Liver (tissue), 9 donors: ENCODE measurements around the gene IER5. TPM values are rescaled to one million over a fixed set of nuclear protein-coding genes. Genes with fewer than 3 reads are reported as not detected.

Source experiments
- DNase-seq: peaks from one replicate; pipeline ENCODE4 v3.0.0-alpha.2; 2017; ENCODE audit warnings: low spot score
- H3K27ac ChIP-seq, 2 donors: one replicate each; pipeline ENCODE4 v1.7.0; 2013; ENCODE audit warnings: inconsistent platforms in 2 of 2, low read length in 2 of 2, control low read depth in 1 of 2, low read depth in 1 of 2, mild to moderate bottlenecking in 1 of 2
- H3K27me3 ChIP-seq, 4 donors: one replicate each; pipeline versions ENCODE4 v1.6.1 to v1.7.0; 2013; ENCODE audit warnings: low read length in 3 of 4, inconsistent platforms in 1 of 4, mild to moderate bottlenecking in 1 of 4, moderate library complexity in 1 of 4; ENCODE audit not compliant: control insufficient read depth in 4 of 4, insufficient read depth in 4 of 4
- H3K36me3 ChIP-seq, 4 donors: one replicate each; pipeline versions ENCODE4 v1.6.1 to v1.7.0; 2013; ENCODE audit warnings: low read length in 3 of 4, mild to moderate bottlenecking in 3 of 4, low read depth in 1 of 4, moderate library complexity in 1 of 4; ENCODE audit not compliant: control insufficient read depth in 4 of 4, insufficient read depth in 3 of 4
- H3K4me1 ChIP-seq, 4 donors: one replicate each; pipeline versions ENCODE4 v1.6.1 to v1.7.0; 2013; ENCODE audit warnings: low read length in 3 of 4, mild to moderate bottlenecking in 3 of 4, moderate library complexity in 1 of 4; ENCODE audit not compliant: control insufficient read depth in 4 of 4, insufficient read depth in 4 of 4
- H3K4me3 ChIP-seq, 3 donors: one replicate each; pipeline versions ENCODE4 v1.6.1 to v1.7.0; 2013; ENCODE audit warnings: low read length in 3 of 3, control low read depth in 1 of 3, low read depth in 1 of 3, mild to moderate bottlenecking in 1 of 3
- H3K9ac ChIP-seq, 2 donors: one replicate each; pipeline ENCODE4 v1.7.0; 2013; ENCODE audit warnings: low read length in 2 of 2, mild to moderate bottlenecking in 2 of 2, moderate library complexity in 2 of 2, control low read depth in 1 of 2, low read depth in 1 of 2
- H3K9me3 ChIP-seq, 4 donors: one replicate each; pipeline versions ENCODE4 v1.6.1 to v1.7.0; 2013; ENCODE audit warnings: low read length in 3 of 4; ENCODE audit not compliant: control insufficient read depth in 4 of 4
- ATF3 ChIP-seq: IDR thresholded peaks from 2 replicates; pipeline ENCODE4 v1.6.1; 2016; ENCODE audit warnings: antibody characterized with exemption
- EGR1 ChIP-seq, 2 donors: IDR thresholded peaks; 2 replicates each; pipeline ENCODE4 v1.6.1; 2016 to 2018; ENCODE audit warnings: antibody characterized with exemption in 2 of 2, low read depth in 2 of 2
- FOXA1 ChIP-seq: IDR thresholded peaks from 2 replicates; pipeline ENCODE4 v1.6.1; 2016; ENCODE audit warnings: antibody characterized with exemption
- FOXA2 ChIP-seq: IDR thresholded peaks from 2 replicates; pipeline ENCODE4 v1.6.1; 2016; ENCODE audit warnings: antibody characterized with exemption
- GABPA ChIP-seq, 2 donors: IDR thresholded peaks in 1 of 2; conservative IDR thresholded peaks in 1 of 2; 2 replicates each; pipeline ENCODE4 v1.6.1; 2016; ENCODE audit warnings: antibody characterized with exemption in 2 of 2, mild to moderate bottlenecking in 1 of 2, moderate library complexity in 1 of 2
- HNF4A ChIP-seq, 2 donors: conservative IDR thresholded peaks; 2 replicates each; pipeline ENCODE4 v1.6.1; 2016; ENCODE audit warnings: antibody characterized with exemption in 2 of 2, mild to moderate bottlenecking in 2 of 2
- HNF4G ChIP-seq: IDR thresholded peaks from 2 replicates; pipeline ENCODE4 v1.6.1; 2016; ENCODE audit warnings: antibody characterized with exemption
- JUND ChIP-seq, 2 donors: IDR thresholded peaks; 2 replicates each; pipeline ENCODE4 v1.6.1; 2016; ENCODE audit warnings: antibody characterized with exemption in 2 of 2
- NR2F2 ChIP-seq: IDR thresholded peaks from 2 replicates; pipeline ENCODE4 v1.6.1; 2016; ENCODE audit warnings: antibody characterized with exemption
- RAD21 ChIP-seq, 2 donors: IDR thresholded peaks; 2 replicates each; pipeline ENCODE4 v1.6.1; 2016; ENCODE audit warnings: antibody characterized with exemption in 2 of 2, mild to moderate bottlenecking in 2 of 2
- RXRA ChIP-seq, 2 donors: IDR thresholded peaks; 2 replicates each; pipeline ENCODE4 v1.6.1; 2017 to 2018; ENCODE audit warnings: antibody characterized with exemption in 2 of 2, mild to moderate bottlenecking in 1 of 2
- SP1 ChIP-seq: IDR thresholded peaks from 2 replicates; pipeline ENCODE4 v1.6.1; 2018; ENCODE audit warnings: antibody characterized with exemption, mild to moderate bottlenecking
- TAF1 ChIP-seq: conservative IDR thresholded peaks from 2 replicates; pipeline ENCODE4 v1.6.1; 2016; ENCODE audit warnings: antibody characterized with exemption, mild to moderate bottlenecking
- YY1 ChIP-seq: IDR thresholded peaks from 2 replicates; pipeline ENCODE4 v1.6.1; 2016; ENCODE audit warnings: antibody characterized with exemption, mild to moderate bottlenecking
- WGBS: extraction: QIAGEN DNeasy Blood & Tissue Kit; methylation state at CpG from one replicate; pipeline ENCODE4 v1.1.7; 2013; 5-methylcytosine and 5-hydroxymethylcytosine counted together
- polyA plus RNA-seq, 2 donors: library from polyadenylated mRNA; stranded (reverse) in 1 of 2; unstranded in 1 of 2; fragments of 200-250 nt in 1 of 2; fragments of >200 nt in 1 of 2; fragmentation: Nextera tagmentation in 1 of 2; extraction: Ambion mirVana in 1 of 2; gene quantifications; one replicate each; pipeline versions ENCODE4 v1.2.1 to v1.2.3, GENCODE V29; 2013 to 2015
- total RNA-seq, 2 donors: library from RNA; depleted of rRNA; stranded (reverse); fragments of >200 nt; gene quantifications; one replicate each; pipeline ENCODE4 v1.2.3, GENCODE V29; 2014
- TF ChIP-seq, protein P1 (sequence below): fragments of 150-350 bp; IDR thresholded peaks from 2 replicates; pipeline ENCODE4 v1.5.1; 2017; ENCODE audit warnings: improper control_type of control experiment, low read depth, low read length; ENCODE audit not compliant: missing input control
- TF ChIP-seq, protein P2 (sequence below): IDR thresholded peaks from 2 replicates; pipeline ENCODE4 v1.6.1; 2016; ENCODE audit warnings: antibody characterized with exemption
- TF ChIP-seq, protein P3 (sequence below): IDR thresholded peaks from 2 replicates; pipeline ENCODE4 v1.6.1; 2016; ENCODE audit warnings: antibody characterized with exemption, mild to moderate bottlenecking
- TF ChIP-seq, protein P4 (sequence below): IDR thresholded peaks from 2 replicates; pipeline ENCODE4 v1.6.1; 2016; ENCODE audit warnings: antibody characterized with exemption
- donor health status: healthy.
- donor health status: healthy.
- donor health status: healthy.
- donor health status: healthy.
- donor health status: healthy.

The IER5 gene
- total and polyA plus RNA-seq, 4 donors = 0.56 to 8.4 (median 2.4) TPM

DNA sequence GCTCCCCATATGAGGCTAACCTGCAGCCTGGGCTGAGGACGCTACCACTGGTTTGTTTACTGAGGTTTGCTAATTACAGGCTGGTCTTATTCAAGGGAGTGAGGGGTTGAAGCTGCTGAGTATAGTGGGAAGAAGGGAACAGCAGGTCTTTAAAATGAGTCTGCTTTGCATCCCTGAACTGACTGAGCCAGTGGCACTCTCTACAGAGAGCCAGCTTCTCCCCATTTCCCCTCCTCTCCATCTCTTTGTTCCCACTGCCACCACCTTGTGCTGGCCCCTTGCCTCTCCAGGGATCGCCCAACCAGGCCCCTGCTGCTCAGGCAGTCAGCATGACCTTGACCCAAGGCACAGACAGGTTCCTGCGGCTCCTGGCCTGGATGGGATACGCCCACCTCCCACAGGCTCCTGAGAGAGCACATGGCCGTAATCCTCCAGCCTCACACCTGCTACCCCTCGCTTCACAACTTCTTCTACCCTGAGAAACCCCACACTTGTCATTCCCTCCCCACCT lies 45.0 kb downstream of the IER5 start:
- Histone ChIP-seq H3K4me1 (peaks cover 0 to 14% (median 3%) of the 10 kb centered on the region in 4 donors), H3K27me3 (no peaks in the 10 kb centered on the region), H3K36me3 (no peaks in the 10 kb centered on the region), H3K9ac (no peak overlapping the region), H3K9me3 (no peaks in the 10 kb centered on the region), H3K4me3 (no peak overlapping the region), H3K27ac (no peak overlapping the region)
- 91% methylated on average over 6 of the region's 6 CpGs for WGBS
- no peak for DNase-seq
- TF ChIP-seq FOXA1 (no peak), YY1 (no peak), NR2F2 (no peak), HNF4G (no peak), HNF4A (conservative IDR thresholded peaks at IDR 0.05) (no peak), TAF1 (no peak), SP1 (no peak), JUND (IDR thresholded peaks at IDR 0.05) (no peak), RAD21 (IDR thresholded peaks at IDR 0.05) (no peak), ATF3 (no peak), FOXA2 (no peak), RXRA (IDR thresholded peaks at IDR 0.05) (no peak), EGR1 (IDR thresholded peaks at IDR 0.05; ENCODE audit: low read depth in 2 of 2) (no peak), GABPA (IDR thresholded peaks at IDR 0.05 in 1 of 2, conservative IDR thresholded peaks at IDR 0.05 in 1 of 2) (no peak)
- TF ChIP-seq, protein P1, sequence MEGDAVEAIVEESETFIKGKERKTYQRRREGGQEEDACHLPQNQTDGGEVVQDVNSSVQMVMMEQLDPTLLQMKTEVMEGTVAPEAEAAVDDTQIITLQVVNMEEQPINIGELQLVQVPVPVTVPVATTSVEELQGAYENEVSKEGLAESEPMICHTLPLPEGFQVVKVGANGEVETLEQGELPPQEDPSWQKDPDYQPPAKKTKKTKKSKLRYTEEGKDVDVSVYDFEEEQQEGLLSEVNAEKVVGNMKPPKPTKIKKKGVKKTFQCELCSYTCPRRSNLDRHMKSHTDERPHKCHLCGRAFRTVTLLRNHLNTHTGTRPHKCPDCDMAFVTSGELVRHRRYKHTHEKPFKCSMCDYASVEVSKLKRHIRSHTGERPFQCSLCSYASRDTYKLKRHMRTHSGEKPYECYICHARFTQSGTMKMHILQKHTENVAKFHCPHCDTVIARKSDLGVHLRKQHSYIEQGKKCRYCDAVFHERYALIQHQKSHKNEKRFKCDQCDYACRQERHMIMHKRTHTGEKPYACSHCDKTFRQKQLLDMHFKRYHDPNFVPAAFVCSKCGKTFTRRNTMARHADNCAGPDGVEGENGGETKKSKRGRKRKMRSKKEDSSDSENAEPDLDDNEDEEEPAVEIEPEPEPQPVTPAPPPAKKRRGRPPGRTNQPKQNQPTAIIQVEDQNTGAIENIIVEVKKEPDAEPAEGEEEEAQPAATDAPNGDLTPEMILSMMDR = no peak
- TF ChIP-seq, protein P2, sequence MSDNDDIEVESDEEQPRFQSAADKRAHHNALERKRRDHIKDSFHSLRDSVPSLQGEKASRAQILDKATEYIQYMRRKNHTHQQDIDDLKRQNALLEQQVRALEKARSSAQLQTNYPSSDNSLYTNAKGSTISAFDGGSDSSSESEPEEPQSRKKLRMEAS = no peak
- TF ChIP-seq, protein P3, sequence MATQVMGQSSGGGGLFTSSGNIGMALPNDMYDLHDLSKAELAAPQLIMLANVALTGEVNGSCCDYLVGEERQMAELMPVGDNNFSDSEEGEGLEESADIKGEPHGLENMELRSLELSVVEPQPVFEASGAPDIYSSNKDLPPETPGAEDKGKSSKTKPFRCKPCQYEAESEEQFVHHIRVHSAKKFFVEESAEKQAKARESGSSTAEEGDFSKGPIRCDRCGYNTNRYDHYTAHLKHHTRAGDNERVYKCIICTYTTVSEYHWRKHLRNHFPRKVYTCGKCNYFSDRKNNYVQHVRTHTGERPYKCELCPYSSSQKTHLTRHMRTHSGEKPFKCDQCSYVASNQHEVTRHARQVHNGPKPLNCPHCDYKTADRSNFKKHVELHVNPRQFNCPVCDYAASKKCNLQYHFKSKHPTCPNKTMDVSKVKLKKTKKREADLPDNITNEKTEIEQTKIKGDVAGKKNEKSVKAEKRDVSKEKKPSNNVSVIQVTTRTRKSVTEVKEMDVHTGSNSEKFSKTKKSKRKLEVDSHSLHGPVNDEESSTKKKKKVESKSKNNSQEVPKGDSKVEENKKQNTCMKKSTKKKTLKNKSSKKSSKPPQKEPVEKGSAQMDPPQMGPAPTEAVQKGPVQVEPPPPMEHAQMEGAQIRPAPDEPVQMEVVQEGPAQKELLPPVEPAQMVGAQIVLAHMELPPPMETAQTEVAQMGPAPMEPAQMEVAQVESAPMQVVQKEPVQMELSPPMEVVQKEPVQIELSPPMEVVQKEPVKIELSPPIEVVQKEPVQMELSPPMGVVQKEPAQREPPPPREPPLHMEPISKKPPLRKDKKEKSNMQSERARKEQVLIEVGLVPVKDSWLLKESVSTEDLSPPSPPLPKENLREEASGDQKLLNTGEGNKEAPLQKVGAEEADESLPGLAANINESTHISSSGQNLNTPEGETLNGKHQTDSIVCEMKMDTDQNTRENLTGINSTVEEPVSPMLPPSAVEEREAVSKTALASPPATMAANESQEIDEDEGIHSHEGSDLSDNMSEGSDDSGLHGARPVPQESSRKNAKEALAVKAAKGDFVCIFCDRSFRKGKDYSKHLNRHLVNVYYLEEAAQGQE = no peak
- TF ChIP-seq, protein P4, sequence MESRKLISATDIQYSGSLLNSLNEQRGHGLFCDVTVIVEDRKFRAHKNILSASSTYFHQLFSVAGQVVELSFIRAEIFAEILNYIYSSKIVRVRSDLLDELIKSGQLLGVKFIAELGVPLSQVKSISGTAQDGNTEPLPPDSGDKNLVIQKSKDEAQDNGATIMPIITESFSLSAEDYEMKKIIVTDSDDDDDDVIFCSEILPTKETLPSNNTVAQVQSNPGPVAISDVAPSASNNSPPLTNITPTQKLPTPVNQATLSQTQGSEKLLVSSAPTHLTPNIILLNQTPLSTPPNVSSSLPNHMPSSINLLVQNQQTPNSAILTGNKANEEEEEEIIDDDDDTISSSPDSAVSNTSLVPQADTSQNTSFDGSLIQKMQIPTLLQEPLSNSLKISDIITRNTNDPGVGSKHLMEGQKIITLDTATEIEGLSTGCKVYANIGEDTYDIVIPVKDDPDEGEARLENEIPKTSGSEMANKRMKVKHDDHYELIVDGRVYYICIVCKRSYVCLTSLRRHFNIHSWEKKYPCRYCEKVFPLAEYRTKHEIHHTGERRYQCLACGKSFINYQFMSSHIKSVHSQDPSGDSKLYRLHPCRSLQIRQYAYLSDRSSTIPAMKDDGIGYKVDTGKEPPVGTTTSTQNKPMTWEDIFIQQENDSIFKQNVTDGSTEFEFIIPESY = no peak
